GM11168 (cell line): ENCODE results near the gene RASL10A.

Experiments used
- in situ Hi-C: fragments of 300-500 bp; cut with MboI; formaldehyde crosslinking; loops from one replicate; pipeline ENCODE4 v1.12.0; 2022; ENCODE audit warnings: low sequenced_read_pairs; ENCODE audit not compliant: unreplicated experiment

Gene RASL10A

DNA sequence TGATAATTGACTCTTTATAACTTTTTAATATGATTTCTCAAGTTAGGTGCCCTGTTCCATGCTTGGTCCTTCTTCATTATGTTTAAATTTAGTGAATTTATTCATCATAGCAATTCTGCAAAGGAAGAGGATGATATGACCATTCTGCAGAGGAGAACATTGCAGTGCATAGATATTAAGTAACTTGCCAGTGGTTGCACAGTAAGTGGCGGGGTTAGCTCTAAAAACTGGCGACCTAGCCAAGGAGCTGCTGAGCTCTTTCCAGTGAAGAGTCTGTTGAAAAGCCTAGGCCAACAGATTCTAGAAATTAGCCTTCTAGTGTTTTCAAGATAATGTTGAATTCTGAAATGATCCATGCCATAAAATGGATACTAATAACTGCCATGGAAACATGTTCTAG is 42.9 kb downstream of the RASL10A start:
- in situ Hi-C loops = no loop called here

DNA sequence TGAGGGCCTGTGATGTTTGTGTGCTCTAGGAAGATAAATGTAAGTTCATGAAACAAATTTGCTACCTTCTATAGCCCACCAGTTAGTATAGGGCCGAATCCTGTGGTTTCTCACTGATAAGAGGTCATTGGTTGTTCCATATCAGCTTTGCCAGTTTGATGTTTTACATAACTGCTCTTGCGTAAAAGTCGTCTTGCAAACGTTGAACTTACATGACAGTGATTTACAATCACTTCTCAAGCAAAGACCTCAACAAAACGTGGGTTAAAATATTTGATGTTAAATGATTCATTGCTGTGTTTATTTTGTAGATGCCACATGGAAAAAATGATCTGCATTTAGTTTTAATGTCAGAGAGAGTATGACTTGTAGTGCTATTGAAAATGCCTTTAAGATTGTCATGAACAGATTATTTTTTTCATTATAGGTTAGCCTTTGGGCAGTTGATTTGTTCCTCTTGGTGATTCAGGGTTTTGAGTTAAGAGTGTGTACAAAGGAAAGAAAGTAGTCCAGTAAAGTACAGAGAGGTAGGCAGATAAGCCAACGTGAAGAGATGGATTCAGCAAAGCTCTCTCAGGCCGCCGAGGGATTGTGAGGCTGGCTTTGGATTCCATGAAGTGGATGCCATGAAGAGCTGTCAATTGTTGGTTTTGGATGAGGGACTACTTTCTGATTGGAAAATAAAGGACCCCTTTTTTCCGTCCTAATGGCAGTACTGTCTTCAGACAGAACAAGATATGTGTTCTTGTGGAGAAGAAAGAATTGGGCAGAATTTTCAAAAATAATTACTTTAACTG is 44.8 kb downstream of the RASL10A start:
- in situ Hi-C loops = no loop called here

DNA sequence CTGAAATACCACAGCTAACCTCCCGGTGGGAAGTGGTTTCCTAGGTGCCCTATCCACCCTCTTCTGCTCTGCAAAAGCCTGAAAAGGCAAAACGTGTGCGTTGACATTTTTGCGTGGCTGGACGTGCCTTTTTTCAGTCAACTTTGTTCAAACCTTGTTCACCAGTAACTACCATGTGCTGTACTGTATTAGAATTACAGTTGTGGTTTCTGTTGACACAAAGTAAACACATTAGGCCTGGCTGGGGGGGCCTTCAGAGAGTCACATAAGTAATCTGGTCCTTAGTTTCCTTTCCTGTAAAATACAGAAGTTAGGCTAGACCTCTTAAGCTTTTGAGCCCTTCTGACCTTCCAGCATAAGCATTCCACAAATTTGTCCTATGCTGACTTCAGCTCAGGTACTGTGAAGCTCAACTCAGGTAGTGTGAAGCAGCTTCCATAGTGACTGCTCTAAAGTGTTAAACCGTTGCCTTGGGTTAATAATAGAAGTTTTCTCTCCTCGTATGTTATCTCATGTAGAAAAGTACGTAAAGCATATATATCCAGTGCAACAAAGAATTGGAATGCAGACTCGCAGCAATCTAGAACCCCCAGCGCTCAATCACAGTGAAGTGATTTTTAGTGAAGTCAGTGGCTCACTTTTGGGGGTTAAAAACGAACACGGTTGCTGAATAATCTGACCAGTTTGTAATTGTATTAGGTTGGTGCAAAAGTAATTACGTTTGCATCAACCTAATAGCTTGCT is 45.6 kb downstream of the RASL10A start:
- in situ Hi-C loops = no loop called here

DNA sequence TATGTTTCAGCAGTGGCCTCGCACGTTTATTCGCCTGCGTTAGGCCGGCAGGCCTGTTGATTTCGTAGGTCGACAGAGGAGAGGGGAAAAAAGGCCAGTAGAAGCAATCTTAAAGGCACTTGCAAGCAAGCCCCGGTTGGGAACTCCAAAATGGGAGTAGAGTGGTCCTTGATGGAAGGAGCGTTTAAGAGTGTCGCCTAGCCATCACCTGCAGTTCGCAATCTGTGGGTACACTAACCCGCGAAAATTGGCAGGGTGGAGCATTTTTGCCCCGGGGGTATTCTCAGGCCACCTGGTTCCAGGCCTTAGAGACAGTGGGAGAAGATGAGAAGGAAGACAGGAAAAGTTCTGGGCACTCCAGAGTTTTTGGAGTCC is 46.3 kb downstream of the RASL10A start:
- in situ Hi-C loops = no loop called here

DNA sequence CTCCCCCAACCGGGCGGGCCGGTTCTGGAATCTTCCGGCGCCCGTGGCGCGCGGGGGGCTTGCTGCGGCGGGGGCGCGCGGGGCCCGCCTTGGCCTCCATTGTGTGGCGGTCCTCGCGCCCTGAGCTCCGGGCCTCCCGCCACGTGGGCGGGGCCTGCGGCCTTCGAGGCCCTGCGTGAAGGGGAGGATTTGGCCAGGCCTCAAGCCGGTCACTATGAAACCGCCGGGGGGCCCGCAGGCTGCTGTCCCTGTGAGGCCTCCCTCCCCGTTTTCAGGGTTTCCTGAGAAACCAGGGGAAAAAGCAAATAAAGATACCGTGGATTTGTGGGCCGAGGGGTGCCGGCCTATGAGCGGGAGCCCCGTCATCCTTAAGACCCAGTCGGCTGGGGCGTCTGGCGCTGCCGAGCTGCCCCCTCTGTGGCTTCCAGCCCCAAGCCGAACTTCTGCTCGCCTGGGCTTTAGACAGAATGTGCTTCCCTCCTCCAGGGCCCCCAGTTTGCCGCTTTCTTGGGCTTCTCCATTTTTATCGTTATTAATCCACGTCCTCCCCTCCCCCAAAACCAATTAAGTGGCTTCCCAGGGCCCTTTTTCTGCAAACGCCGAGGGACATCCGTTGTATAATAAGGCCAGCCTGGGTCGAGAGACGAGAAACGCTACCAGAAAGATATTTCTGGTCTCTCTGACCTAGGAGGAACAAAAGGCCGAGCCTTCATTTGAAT is 46.8 kb downstream of the RASL10A start:
- in situ Hi-C loops = no loop called here

DNA sequence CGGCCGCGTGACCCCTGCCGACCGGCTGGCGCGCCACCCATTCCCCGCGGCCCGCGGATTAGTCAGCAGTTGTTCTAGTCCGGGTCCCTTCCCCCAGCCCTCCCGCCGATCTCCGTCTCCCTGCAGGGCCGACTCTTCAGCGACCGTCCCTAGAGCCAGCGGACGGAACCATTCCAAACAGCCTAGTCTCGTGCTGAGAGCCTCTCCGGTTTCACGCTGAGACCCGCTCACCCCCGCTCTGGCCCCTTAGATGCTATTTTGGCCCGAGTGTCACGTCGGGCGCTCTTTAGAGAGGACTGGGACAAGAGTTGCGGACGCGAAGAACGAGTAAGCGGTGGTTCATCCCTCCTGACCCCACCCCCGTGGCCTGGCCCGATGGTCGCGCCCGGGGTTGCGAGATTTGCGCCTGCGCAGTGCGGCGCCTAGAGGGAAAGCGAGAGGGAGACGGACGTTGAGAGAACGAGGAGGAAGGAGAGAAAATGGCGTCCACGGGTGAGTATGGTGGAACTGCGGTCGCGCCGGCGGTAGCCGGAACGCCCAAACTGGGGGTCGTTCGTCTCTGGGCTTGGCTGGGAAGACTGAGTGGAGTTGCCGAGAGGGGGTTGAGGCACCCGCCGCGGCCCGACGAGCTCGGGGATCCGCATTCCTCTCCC is 47.5 kb downstream of the RASL10A start, which contains the start of the genes EWSR1 and RHBDD3:
TSS of gene EWSR1 (plus strand) at position 411 of the 653 bp plus-strand sequence. CDS start at position 480, 69 bp downstream.
TSS of gene RHBDD3 (minus strand) at position 124 of the 653 bp plus-strand sequence. CDS start 2,355 bp downstream, outside the sequence.
- in situ Hi-C loops = no loop called here

DNA sequence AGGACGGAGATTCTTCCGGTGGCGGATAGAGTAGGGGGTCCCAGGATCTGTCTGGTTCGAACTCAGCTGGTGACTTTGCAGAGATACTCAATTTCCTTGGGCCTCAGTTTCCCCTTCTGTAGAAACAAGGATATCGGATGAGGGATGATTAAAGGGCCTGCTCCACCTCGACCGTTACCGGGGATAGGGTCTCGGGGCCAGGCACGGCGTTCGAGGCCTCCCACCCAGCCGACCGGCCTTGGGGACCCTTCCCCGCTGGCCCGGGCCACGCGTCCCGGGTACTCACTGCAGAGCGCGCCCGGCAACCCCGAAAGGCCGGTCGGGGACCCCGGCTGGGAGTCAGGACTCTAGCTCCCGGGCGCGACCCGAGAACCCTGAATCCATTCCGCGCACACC is 48.0 kb downstream of the RASL10A start:
- in situ Hi-C loops = no loop called here

DNA sequence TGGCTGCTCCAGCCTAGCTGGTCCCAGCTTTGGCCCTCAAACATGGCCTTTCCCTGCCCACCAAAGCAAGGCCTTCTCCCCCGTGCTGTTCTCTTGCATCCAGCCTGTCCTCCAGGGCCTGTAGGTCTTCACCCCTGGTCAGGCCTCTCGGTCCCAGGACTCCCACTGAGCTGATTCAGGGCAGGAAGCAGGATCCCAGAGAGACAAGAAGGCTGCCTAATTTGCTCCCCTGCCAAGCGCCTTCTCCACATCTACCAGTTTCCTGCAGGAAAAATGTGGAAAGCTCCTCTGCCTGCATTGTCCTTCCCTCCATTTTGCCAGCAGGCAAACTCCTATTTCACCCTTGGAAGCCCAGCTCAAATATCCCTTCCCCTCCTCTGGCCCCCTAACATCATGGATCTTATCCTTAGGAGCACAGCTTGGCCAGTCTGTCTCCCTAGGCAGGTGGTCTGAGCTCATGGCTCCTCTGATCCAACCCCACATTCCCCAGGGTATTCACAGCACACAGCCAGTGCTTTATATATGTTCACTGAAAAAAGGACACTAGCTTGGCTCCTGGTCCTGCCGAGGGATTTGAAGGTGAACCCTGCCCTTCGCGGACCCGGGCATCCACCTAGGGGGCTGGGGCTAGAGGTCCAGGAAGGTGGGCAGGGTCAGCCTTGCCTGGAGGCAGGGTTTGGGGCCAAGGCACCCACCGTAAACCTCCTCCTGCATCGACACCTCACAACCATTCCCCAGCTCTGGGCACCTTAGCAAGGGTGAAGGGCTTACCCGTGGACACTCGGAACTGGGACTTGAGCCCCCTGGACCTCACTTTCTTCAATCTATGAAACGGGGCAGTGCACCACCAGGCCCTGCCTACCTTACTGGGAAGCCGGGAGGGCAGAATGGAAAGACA is 48.7 kb downstream of the RASL10A start:
- in situ Hi-C loops = no loop called here

DNA sequence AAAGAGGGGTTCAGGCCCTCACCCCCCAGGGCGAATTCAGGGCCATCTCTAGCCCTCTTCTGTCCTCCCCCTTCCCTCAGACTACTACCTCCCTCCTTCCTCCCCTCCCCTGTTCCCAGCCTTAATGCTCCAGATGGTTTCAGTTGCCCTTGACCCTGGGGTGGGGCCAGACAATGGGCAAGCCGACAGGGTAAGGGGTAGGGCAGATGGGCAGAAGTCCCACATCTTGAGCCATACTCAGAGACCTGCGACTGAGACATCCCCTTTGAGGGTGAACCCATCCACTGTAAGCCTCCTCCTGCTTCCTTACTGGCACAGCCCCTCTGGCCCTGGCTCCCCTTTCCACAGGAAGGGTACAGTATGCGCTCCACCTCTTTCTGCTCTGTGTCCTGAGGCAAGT is 49.6 kb downstream of the RASL10A start:
- in situ Hi-C loops = no loop called here

DNA sequence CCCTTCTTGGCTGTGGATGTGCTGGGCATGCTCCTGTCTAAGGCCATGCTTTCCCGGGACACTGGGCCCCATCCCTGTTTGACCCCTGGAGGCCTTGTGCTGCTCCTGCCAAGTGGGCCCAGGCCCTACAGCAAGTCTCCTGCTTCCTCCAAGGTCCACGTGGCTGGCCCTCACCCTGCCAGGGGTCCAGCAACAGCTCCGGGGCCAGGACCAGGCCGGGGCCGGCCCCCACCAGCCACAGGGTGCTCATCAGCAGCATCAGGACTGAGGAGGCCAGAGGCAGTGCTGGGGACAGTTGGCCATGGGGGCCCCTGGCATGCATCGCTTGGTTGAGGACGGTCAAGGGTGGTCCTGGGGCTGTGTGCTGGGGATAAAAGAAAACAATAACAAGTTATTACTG is 50.2 kb downstream of the RASL10A start:
- in situ Hi-C loops = no loop called here

DNA sequence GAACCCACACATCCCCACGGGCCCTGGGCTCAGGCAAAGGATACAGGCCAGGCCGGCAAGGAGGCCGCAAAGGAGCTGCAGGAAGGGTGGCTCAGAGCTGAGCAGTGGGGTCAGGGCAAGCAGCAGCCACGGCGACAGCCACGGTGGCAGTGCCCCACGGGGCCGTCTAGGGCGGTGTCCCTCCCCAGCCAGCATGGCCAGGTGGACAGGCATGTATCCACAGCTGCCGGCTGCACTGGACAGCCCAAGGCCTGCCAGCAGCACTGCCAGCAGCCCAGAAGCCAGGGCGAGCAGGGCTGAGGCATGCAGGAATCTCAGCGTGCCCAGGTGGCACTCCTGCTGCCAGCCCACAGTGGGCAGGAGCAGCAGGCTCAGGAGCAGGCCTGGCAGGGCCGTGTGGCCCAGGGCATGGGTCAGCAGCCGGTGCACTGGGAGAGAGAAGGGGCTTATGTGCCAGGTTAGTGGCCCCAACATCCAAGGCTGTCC is 51.7 kb downstream of the RASL10A start:
- in situ Hi-C loops = no loop called here
